Activated T-helper 2 cell treated with anti-CD3 and anti-CD28 coated beads, Interferon-gamma antibody, Interleukin-2, Interleukin-4, amounts not matched to agents 10 μg/mL and 5 μg/mL and 100 μg/mL, durations not matched to agents 14 hours and 24 hours and 36 hours (primary cell): Measurements from ENCODE around the gene WASF3. TPM values are rescaled to one million over a fixed set of nuclear protein-coding genes. Genes with fewer than 3 reads are reported as not detected.

Experiments
- DNase-seq: peaks from one replicate; pipeline ENCODE4 v3.0.0; 2021; ENCODE audit warnings: low spot score
- H3K27ac Mint-ChIP-seq: one replicate; pipeline ENCODE4 v1.8.0; 2021; ENCODE audit warnings: mixed read lengths
- H3K27me3 Mint-ChIP-seq: one replicate; pipeline ENCODE4 v1.8.0; 2021; ENCODE audit warnings: low read depth, mixed read lengths
- H3K36me3 Mint-ChIP-seq: one replicate; pipeline ENCODE4 v1.8.0; 2021; ENCODE audit warnings: low read depth, mixed read lengths
- H3K4me1 Mint-ChIP-seq: one replicate; pipeline ENCODE4 v1.8.0; 2021; ENCODE audit warnings: low read depth, mixed read lengths
- H3K4me3 Mint-ChIP-seq: one replicate; pipeline ENCODE4 v1.8.0; 2021; ENCODE audit warnings: low read depth, mild to moderate bottlenecking, moderate library complexity, mixed read lengths
- H3K9me3 Mint-ChIP-seq: one replicate; pipeline ENCODE4 v1.8.0; 2021; ENCODE audit warnings: mixed read lengths
- intact Hi-C: fragments of 100-400 bp; cut with micrococcal nuclease; formaldehyde crosslinking; loops from one replicate; pipeline ENCODE4 v1.15.1; 2023
- total RNA-seq: library from RNA; stranded (reverse); gene quantifications from 2 replicates; pipeline ENCODE4 v1.2.3, GENCODE V29; 2022

WASF3 gene
- total RNA-seq, 1 donor from 2014 or later = 0.25 TPM

DNA sequence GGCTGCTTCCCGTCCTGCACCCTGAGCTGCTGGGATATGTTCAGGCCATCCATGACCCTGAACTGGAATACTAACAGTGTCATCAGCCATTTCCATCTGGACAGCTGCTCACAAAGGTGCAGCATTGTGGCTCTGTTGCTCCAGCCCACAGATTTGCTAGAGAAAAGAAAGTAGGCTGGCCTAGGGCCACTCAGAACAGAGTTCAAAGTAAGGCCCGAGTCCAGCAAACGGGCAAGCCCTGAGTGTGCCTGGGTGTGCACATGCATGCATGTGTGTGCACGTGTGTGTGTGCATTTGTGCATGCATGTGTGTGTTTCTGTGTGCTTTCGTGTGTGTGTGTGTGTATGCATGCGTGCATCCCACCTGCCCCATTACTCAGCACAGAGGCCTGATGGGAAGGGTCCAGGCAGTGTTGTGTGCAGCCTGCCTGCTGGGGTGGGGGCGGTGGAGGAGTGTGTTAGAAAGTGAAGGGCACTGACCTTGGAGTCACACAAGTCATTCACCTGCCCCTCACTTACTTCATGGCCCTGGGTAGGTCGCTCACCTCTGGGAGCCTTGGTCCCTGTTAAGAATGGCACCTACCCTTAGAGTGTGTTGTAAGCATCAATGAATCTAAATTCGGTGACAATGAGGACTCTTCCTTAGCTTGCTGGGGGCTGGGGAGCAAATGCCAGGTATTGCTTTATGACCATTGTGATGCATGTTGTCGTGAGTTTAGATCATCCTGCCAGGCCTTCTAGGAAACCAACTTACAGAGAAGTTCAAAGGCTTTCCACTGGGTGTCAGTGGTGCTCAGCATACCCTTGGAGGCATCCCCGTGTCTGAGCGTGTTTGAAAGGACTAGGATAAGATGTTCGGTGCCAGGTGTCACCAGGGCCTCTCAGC, 149.9 kb downstream of the WASF3 start:
- DNase-seq = peak; percentile 13
- H3K36me3 Mint-ChIP-seq = no peaks in the 10 kb centered on the region
- no peaks in the 10 kb centered on the region for H3K9me3 Mint-ChIP-seq
- H3K27me3 Mint-ChIP-seq = peaks cover 3% of the 10 kb centered on the region
- no peaks in the 10 kb centered on the region for H3K4me1 Mint-ChIP-seq
- no peak overlapping the region for H3K27ac Mint-ChIP-seq
- H3K4me3 Mint-ChIP-seq = no peak overlapping the region
- intact Hi-C loops = loop anchor here (1.0 to 2.0 kb wide), 2 partner anchors 166 to 223 kb away; no protein-coding TSS in a partner anchor

GRCh38 chr13:26708007-26708297, 150.5 kb downstream of the WASF3 start:
- Mint-ChIP-seq H3K27me3 (peaks cover under 1% of the 10 kb centered on the region), H3K4me1 (no peaks in the 10 kb centered on the region), H3K36me3 (no peaks in the 10 kb centered on the region), H3K27ac (no peak overlapping the region), H3K9me3 (no peaks in the 10 kb centered on the region), H3K4me3 (no peak overlapping the region)
- intact Hi-C loops = loop anchor here (2.0 kb wide), 1 partner anchor 223 kb away; no protein-coding TSS in a partner anchor
- no peak for DNase-seq

DNA sequence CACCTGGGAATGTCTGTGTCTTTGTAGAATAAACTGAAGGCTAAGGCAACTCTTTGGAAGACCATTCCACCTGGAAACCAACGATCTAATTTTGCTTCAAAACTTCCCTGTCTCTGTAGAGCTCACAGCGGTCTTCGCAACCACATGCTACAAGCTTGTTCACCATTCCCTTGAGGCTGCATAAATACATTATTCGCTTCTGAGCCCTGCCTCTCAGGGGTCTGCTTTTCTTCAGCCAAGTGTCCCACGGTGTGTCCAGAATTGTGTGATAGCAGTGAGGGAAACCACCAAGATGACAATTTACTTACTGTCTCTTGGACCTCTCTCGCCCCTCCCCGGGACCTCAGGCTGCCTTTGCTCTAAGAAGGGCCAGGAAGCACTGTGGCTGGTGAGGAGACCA, 152.0 kb downstream of the WASF3 start:
- intact Hi-C loops = loop anchor here (2.0 kb wide), 1 partner anchor 221 kb away; no protein-coding TSS in a partner anchor

GRCh38 chr13:26710166-26710565, 152.7 kb downstream of the WASF3 start:
- no peak overlapping the region for H3K27ac Mint-ChIP-seq
- H3K9me3 Mint-ChIP-seq = no peaks in the 10 kb centered on the region
- H3K4me3 Mint-ChIP-seq = no peak overlapping the region
- intact Hi-C loops = no loop called here
- H3K27me3 Mint-ChIP-seq = no peaks in the 10 kb centered on the region
- no peak for DNase-seq
- no peaks in the 10 kb centered on the region for H3K4me1 Mint-ChIP-seq
- H3K36me3 Mint-ChIP-seq = no peaks in the 10 kb centered on the region

More for the DNA sequence above, 152.0 kb downstream of the WASF3 start:
- Mint-ChIP-seq H3K4me3 (no peak overlapping the region), H3K27me3 (no peaks in the 10 kb centered on the region), H3K27ac (no peak overlapping the region), H3K4me1 (no peaks in the 10 kb centered on the region), H3K9me3 (no peaks in the 10 kb centered on the region), H3K36me3 (no peaks in the 10 kb centered on the region)
- DNase-seq = no peak

- H3K36me3 Mint-ChIP-seq = no peaks in the 10 kb centered on the region
- no peaks in the 10 kb centered on the region for H3K9me3 Mint-ChIP-seq
- no peaks in the 10 kb centered on the region for H3K27me3 Mint-ChIP-seq
- H3K4me1 Mint-ChIP-seq = no peaks in the 10 kb centered on the region
- no peak for DNase-seq
- H3K27ac Mint-ChIP-seq = no peak overlapping the region
- intact Hi-C loops = no loop called here
- H3K4me3 Mint-ChIP-seq = no peak overlapping the region
Observed at GRCh38 chr13:26711211-26711610, 153.7 kb downstream of the WASF3 start.

DNA sequence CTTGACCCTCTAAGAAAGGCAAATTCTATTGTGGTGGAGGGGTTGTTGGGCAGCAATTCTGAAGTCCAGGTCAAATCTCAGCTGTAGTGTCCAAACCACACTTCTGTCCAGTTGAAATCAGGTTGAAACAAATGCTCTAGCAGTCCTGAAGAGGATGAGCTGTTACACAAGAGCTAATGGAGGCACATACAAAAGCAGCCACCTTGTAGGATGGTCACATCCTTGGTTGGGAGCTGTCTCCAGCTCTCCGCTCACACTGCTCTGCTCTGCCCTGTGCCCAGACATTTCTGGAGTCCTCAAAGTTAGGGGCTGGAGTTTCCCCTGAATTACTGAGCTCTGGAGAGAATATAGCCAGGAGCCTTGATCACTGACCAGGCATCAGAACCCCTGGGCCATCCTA, 155.9 kb downstream of the WASF3 start:
- H3K4me1 Mint-ChIP-seq = no peaks in the 10 kb centered on the region
- no peaks in the 10 kb centered on the region for H3K36me3 Mint-ChIP-seq
- H3K9me3 Mint-ChIP-seq = no peaks in the 10 kb centered on the region
- no peak for DNase-seq
- no peaks in the 10 kb centered on the region for H3K27me3 Mint-ChIP-seq
- intact Hi-C loops = no loop called here
- H3K27ac Mint-ChIP-seq = no peak overlapping the region
- no peak overlapping the region for H3K4me3 Mint-ChIP-seq

GRCh38 chr13:26716984-26717383, 159.5 kb downstream of the WASF3 start:
- no peak overlapping the region for H3K4me3 Mint-ChIP-seq
- H3K36me3 Mint-ChIP-seq = no peaks in the 10 kb centered on the region
- H3K4me1 Mint-ChIP-seq = peaks cover 12% of the 10 kb centered on the region
- no peaks in the 10 kb centered on the region for H3K27me3 Mint-ChIP-seq
- H3K9me3 Mint-ChIP-seq = no peaks in the 10 kb centered on the region
- intact Hi-C loops = no loop called here
- no peak overlapping the region for H3K27ac Mint-ChIP-seq
- no peak for DNase-seq

DNA sequence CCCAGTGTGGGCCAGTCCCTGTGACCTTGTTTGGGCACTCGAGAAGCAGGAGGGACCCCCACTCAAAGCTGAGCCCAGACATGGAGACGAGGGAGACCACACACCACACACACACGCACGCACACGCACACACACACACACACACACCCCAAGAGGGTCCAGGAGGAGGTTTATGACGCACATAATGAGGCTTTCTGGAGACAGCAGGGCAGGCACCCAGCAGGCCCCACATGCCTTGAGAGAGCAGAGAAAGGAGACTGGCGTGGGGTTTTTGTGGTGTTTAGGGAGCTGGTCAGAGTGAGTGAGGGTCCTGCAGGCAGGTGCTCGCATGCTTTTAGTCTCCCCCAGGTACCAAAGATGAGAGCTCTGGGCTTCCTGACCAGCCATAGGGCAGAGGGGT, 160.7 kb downstream of the WASF3 start:
- no peak for DNase-seq
- Mint-ChIP-seq H3K27ac (no peak overlapping the region), H3K9me3 (no peaks in the 10 kb centered on the region), H3K36me3 (no peaks in the 10 kb centered on the region), H3K4me3 (no peak overlapping the region), H3K4me1 (peaks cover 15% of the 10 kb centered on the region), H3K27me3 (no peaks in the 10 kb centered on the region)
- intact Hi-C loops = no loop called here

DNA sequence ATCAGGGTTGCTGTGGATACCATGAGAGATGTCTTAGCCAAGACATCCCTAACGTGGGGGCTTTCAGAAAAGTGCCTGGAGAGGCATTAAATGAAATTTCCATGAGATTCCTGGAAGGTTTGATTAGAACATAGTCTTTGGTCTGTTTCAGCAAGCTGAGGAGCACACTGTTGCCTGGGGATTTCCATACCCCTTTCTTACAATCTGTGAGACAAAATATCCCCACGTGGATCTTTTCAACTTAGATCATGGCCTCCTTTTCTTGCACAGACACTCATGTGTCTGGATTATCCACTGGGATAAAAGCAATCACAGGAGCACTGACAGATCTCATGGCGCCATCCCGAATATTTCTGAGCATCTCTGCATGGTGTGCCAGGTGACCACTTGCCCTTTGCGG, 161.4 kb downstream of the WASF3 start:
- no peaks in the 10 kb centered on the region for H3K9me3 Mint-ChIP-seq
- H3K4me1 Mint-ChIP-seq = peaks cover 15% of the 10 kb centered on the region
- H3K27ac Mint-ChIP-seq = no peak overlapping the region
- no peak for DNase-seq
- intact Hi-C loops = no loop called here
- no peaks in the 10 kb centered on the region for H3K27me3 Mint-ChIP-seq
- H3K4me3 Mint-ChIP-seq = no peak overlapping the region
- H3K36me3 Mint-ChIP-seq = no peaks in the 10 kb centered on the region

GRCh38 chr13:26719356-26719945, 162.0 kb downstream of the WASF3 start:
- H3K4me1 Mint-ChIP-seq = peaks cover 15% of the 10 kb centered on the region
- intact Hi-C loops = no loop called here

GRCh38 chr13:26721251-26722121, 164.0 kb downstream of the WASF3 start:
- DNase-seq = peak; percentile 15
- intact Hi-C loops = no loop called here
- peak overlapping the region; percentile 48 for H3K27ac Mint-ChIP-seq
- no peaks in the 10 kb centered on the region for H3K9me3 Mint-ChIP-seq
- no peaks in the 10 kb centered on the region for H3K27me3 Mint-ChIP-seq
- H3K4me3 Mint-ChIP-seq = peak overlapping the region; percentile 55
- no peaks in the 10 kb centered on the region for H3K36me3 Mint-ChIP-seq
- H3K4me1 Mint-ChIP-seq = peaks cover 15% of the 10 kb centered on the region

More at GRCh38 chr13:26719356-26719945, 162.0 kb downstream of the WASF3 start:
- H3K27me3 Mint-ChIP-seq = no peaks in the 10 kb centered on the region
- H3K36me3 Mint-ChIP-seq = no peaks in the 10 kb centered on the region
- no peaks in the 10 kb centered on the region for H3K9me3 Mint-ChIP-seq
- no peak overlapping the region for H3K27ac Mint-ChIP-seq
- DNase-seq = no peak
- H3K4me3 Mint-ChIP-seq = no peak overlapping the region

DNA sequence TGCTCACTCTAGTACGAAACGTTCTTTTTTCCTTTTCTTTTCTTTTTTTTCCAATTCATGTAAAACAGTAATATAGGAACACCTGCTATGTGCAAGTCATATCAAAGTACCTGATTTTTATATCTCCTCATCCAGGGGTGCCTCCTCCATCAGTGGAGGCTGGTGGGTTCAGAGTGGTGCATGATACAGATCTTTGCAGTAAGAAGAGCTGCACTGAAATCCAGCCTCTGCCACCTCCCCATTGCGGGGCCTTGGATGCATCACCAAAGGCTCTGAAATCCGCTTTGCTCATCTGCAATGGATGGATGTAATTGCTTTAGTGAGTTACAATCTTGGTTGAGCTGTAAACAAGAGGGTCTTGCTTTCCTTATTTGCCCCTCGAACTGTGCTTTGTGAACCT, 164.8 kb downstream of the WASF3 start:
- no peak overlapping the region for H3K4me3 Mint-ChIP-seq
- intact Hi-C loops = no loop called here
- H3K27me3 Mint-ChIP-seq = no peaks in the 10 kb centered on the region
- no peaks in the 10 kb centered on the region for H3K9me3 Mint-ChIP-seq
- DNase-seq = no peak
- no peaks in the 10 kb centered on the region for H3K36me3 Mint-ChIP-seq
- H3K4me1 Mint-ChIP-seq = peaks cover 15% of the 10 kb centered on the region
- H3K27ac Mint-ChIP-seq = no peak overlapping the region
